Endodermal cell (in vitro differentiated cells): ENCODE data around the gene TNFRSF8. TPM values are rescaled to one million over a fixed set of nuclear protein-coding genes. Genes with fewer than 3 reads are reported as not detected.

Source experiments
- DNase-seq: peaks from one replicate; pipeline ENCODE4 v3.0.0-alpha.2; 2017
- H3K27ac ChIP-seq: 2 replicates; pipeline ENCODE4 v1.5.1; 2013; ENCODE audit warnings: mild to moderate bottlenecking, low read depth, low read length, moderate library complexity
- H3K27me3 ChIP-seq: 2 replicates; pipeline ENCODE4 v1.6.1; 2013; ENCODE audit warnings: mild to moderate bottlenecking, low read length, moderate library complexity; ENCODE audit not compliant: insufficient read depth, control insufficient read depth, poor library complexity, severe bottlenecking
- H3K36me3 ChIP-seq: 2 replicates; pipeline ENCODE4 v1.7.0; 2013; ENCODE audit warnings: mild to moderate bottlenecking, low read length, moderate library complexity; ENCODE audit not compliant: control insufficient read depth, insufficient read depth
- H3K4me1 ChIP-seq: one replicate; pipeline ENCODE4 v1.7.0; 2013; ENCODE audit warnings: low read length; ENCODE audit not compliant: control insufficient read depth, insufficient read depth
- H3K4me3 ChIP-seq: 2 replicates; pipeline ENCODE4 v1.5.1; 2013; ENCODE audit warnings: mild to moderate bottlenecking, low read length, moderate library complexity
- H3K9ac ChIP-seq: 2 replicates; pipeline ENCODE4 v1.6.1; 2013; ENCODE audit warnings: mild to moderate bottlenecking, low read length, moderate library complexity; ENCODE audit not compliant: poor library complexity, severe bottlenecking; ENCODE audit errors: extremely low read depth
- H3K9me3 ChIP-seq: 2 replicates; pipeline ENCODE4 v1.6.1; 2013; ENCODE audit warnings: mild to moderate bottlenecking, low read length, moderate library complexity; ENCODE audit not compliant: control insufficient read depth
- H3K27ac Mint-ChIP-seq: 2 replicates; pipeline ENCODE4 v1.8.0; 2020; ENCODE audit warnings: mixed read lengths
- H3K27me3 Mint-ChIP-seq: 2 replicates; pipeline ENCODE4 v1.8.0; 2021; ENCODE audit warnings: mild to moderate bottlenecking, mixed read lengths; ENCODE audit not compliant: insufficient read depth
- H3K36me3 Mint-ChIP-seq: 2 replicates; pipeline ENCODE4 v1.8.0; 2020; ENCODE audit warnings: low read depth, mixed read lengths
- H3K4me1 Mint-ChIP-seq: 2 replicates; pipeline ENCODE4 v1.8.0; 2020; ENCODE audit warnings: mixed read lengths
- H3K4me3 Mint-ChIP-seq: 2 replicates; pipeline ENCODE4 v1.8.0; 2020; ENCODE audit warnings: mild to moderate bottlenecking, moderate library complexity, mixed read lengths
- H3K9me3 Mint-ChIP-seq: 2 replicates; pipeline ENCODE4 v1.8.0; 2020; ENCODE audit warnings: mild to moderate bottlenecking, mixed read lengths
- WGBS, 2 experiments: methylation state at CpG; one replicate each; pipeline versions ENCODE4 v1.1.5 to v1.1.7; 2013; ENCODE audit warnings: missing lambda C conversion rate in 2 of 2, mixed read lengths in 1 of 2; ENCODE audit not compliant: insufficient coverage in 1 of 2, insufficient read length in 1 of 2; 5-methylcytosine and 5-hydroxymethylcytosine counted together
- total RNA-seq, 2 donors: library from RNA; stranded (reverse); fragmentation: NEBNext Ultra II Directional in 1 of 2; extraction: Animal tissue kit (Norgen Biotek cat#: 25700) in 1 of 2; gene quantifications; 2 replicates in 1 of 2; 3 replicates in 1 of 2; pipeline ENCODE4 v1.2.1, GENCODE V29; 2021
- TF ChIP-seq, protein P1 (sequence below): fragments of 200-600 bp; sonication (generic); conservative IDR thresholded peaks from 2 replicates; pipeline ENCODE4 v1.5.0; 2021; ENCODE audit warnings: antibody characterized with exemption, mild to moderate bottlenecking

Gene TNFRSF8
- total RNA-seq, 2 donors from 2014 or later: 0.69 to 2.3 TPM

DNA sequence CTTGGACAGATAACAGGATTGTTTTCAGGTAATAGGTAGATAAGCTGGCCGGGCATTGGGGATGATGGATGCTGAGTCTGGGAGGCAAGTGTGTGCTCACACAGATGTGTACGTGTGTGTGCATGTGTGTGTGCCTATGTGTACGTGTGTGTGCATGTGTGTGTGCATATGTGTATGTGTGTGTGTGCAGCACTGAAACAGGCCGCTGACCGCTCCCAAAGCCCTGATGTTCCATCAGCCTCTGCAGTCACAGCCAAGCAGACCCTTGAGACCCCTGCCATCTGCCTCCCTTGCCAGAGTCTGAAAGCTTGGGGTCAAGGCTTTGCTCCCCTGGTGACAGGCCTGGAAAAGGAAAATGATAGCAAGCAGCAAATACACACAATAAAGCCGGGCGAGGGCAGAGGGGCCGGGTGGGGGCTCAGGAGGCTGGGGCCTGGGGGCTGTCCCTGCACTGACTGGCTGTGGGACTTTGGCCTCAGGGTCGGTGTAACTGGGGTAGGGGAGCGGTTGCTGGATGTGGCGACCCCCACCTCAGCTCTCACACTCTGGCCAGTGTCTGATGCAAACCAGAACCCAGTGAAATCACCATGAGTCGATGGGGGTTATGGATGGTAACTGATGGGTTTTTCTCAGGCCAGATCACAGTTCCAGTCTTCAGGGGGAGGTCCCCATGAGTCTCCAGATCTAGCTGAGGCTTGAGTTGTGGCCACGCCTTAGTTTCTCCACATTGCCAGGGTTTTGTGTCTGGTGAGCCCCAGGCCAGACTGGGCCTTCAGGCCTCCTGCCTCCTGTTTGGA is 9.2 kb upstream of the TNFRSF8 start:
- Mint-ChIP-seq H3K4me1 (peaks cover 37% of the 10 kb centered on the region), H3K9me3 (peaks cover 3% of the 10 kb centered on the region), H3K36me3 (no peaks in the 10 kb centered on the region), H3K4me3 (no peak overlapping the region), H3K27me3 (peaks cover 5% of the 10 kb centered on the region), H3K27ac (no peak overlapping the region)
- no peak overlapping the region for H3K4me3 ChIP-seq
- no peak overlapping the region for H3K9ac ChIP-seq
- no peak for DNase-seq
- no peaks in the 10 kb centered on the region for H3K9me3 ChIP-seq
- TF ChIP-seq, protein P1, sequence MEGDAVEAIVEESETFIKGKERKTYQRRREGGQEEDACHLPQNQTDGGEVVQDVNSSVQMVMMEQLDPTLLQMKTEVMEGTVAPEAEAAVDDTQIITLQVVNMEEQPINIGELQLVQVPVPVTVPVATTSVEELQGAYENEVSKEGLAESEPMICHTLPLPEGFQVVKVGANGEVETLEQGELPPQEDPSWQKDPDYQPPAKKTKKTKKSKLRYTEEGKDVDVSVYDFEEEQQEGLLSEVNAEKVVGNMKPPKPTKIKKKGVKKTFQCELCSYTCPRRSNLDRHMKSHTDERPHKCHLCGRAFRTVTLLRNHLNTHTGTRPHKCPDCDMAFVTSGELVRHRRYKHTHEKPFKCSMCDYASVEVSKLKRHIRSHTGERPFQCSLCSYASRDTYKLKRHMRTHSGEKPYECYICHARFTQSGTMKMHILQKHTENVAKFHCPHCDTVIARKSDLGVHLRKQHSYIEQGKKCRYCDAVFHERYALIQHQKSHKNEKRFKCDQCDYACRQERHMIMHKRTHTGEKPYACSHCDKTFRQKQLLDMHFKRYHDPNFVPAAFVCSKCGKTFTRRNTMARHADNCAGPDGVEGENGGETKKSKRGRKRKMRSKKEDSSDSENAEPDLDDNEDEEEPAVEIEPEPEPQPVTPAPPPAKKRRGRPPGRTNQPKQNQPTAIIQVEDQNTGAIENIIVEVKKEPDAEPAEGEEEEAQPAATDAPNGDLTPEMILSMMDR: no peak
- no peaks in the 10 kb centered on the region for H3K36me3 ChIP-seq
- H3K4me1 ChIP-seq: peaks cover 11% of the 10 kb centered on the region
- no peaks in the 10 kb centered on the region for H3K27me3 ChIP-seq
- WGBS, 2 experiments: 82 to 87% methylated on average over 6 to 13 of the region's 13 CpGs
- H3K27ac ChIP-seq: peak overlapping the region; percentile 67

DNA sequence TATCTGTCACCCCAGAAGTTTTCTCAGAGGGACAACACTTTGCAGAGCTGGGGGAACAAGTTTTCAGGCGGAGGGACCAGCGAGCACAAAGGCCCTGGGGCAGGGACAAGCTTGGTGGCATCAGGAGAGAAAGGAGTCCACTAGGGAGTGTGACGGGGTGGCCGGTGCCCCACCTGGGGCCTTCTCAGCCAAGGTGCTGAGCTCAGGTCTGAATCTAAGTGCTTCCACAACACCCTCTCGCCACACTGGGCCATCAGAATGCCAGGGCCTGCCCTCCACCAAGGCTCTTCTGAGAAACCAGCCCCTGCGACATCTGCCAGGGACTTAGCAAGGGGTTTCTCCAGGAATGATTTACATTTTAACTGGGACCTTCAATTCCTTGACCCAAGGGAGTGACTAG is 7.8 kb upstream of the TNFRSF8 start:
- TF ChIP-seq, protein P1: no peak
- Histone ChIP-seq H3K27me3 (peaks cover 4% of the 10 kb centered on the region), H3K36me3 (no peaks in the 10 kb centered on the region), H3K9me3 (no peaks in the 10 kb centered on the region), H3K4me1 (peaks cover 8% of the 10 kb centered on the region), H3K9ac (no peak overlapping the region), H3K4me3 (no peak overlapping the region), H3K27ac (no peak overlapping the region)
- no peak overlapping the region for H3K27ac Mint-ChIP-seq
- H3K27me3 Mint-ChIP-seq: peaks cover 13% of the 10 kb centered on the region
- no peaks in the 10 kb centered on the region for H3K36me3 Mint-ChIP-seq
- H3K4me1 Mint-ChIP-seq: peaks cover 31% of the 10 kb centered on the region
- no peak overlapping the region for H3K4me3 Mint-ChIP-seq
- WGBS, 2 experiments: 75 to 80% methylated on average over 4 to 6 of the region's 6 CpGs
- peaks cover 3% of the 10 kb centered on the region for H3K9me3 Mint-ChIP-seq
- no peak for DNase-seq

DNA sequence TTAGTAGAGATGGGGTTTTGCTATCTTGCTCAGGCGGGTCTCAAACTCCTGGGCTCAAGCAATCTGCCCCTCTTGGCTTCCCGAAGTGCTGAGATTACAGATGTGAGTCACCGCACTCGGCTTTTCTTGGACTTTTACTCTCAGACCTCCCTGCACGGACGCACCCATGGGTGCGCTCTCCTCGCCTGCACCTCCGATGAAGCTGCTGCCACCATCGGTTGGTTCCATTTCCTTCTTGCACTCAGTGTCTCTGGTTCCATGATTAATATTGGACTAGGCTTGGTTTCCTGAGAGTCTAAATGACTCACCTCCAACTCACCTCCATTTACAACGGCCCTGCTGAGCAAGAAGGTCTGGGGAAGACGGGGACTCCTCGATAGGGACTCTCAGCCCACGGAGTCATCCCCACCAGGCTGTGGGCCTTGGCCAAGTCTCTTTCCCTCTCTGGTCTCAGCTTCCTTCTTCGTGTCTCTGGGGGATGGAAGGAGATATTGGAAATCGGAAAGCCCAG is 6.7 kb upstream of the TNFRSF8 start:
- Mint-ChIP-seq H3K4me1 (peaks cover 31% of the 10 kb centered on the region), H3K27ac (no peak overlapping the region), H3K27me3 (peaks cover 18% of the 10 kb centered on the region), H3K36me3 (no peaks in the 10 kb centered on the region), H3K9me3 (peaks cover 3% of the 10 kb centered on the region), H3K4me3 (no peak overlapping the region)
- Histone ChIP-seq H3K27ac (no peak overlapping the region), H3K27me3 (peaks cover 9% of the 10 kb centered on the region), H3K4me1 (peaks cover 8% of the 10 kb centered on the region), H3K4me3 (no peak overlapping the region), H3K36me3 (no peaks in the 10 kb centered on the region), H3K9me3 (no peaks in the 10 kb centered on the region), H3K9ac (no peak overlapping the region)
- no peak for DNase-seq
- TF ChIP-seq, protein P1: no peak
- 94 to 96% methylated on average over 12 to 16 of the region's 16 CpGs for WGBS, 2 experiments
